GM12801 (cell line): ENCODE results near the gene NOD2.

Source experiments
- TF ChIP-seq, protein P1 (sequence below): IDR thresholded peaks from one replicate; pipeline ENCODE4 v1.5.1; 2011; ENCODE audit warnings: control low read depth; ENCODE audit not compliant: insufficient read length; ENCODE audit errors: extremely low read depth

Gene NOD2

DNA sequence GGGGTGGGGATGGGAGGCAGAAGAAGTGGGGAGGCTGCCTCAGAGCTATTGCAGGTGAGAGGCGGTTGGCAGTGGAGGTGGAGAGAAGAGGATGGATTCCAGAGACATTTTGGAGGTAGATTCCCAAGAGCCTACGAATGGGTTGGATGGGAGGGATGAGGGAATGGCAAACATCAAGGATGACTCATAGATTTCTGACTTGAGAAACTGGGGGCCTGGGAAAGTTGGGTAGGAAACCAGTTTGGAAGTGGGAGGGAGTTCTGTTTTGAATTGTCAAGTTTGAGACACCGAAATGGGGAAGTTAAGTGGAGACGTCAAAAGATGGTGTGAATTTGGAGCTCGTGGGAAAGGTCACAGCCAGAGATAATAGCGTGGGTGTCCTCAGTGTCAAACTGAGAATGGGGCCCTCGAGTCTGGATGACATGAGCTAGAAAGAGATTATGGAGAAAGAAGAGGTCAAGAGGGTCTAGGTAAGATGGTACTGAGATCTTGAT, 42.3 kb downstream of the NOD2 start:
- TF ChIP-seq, protein P1, sequence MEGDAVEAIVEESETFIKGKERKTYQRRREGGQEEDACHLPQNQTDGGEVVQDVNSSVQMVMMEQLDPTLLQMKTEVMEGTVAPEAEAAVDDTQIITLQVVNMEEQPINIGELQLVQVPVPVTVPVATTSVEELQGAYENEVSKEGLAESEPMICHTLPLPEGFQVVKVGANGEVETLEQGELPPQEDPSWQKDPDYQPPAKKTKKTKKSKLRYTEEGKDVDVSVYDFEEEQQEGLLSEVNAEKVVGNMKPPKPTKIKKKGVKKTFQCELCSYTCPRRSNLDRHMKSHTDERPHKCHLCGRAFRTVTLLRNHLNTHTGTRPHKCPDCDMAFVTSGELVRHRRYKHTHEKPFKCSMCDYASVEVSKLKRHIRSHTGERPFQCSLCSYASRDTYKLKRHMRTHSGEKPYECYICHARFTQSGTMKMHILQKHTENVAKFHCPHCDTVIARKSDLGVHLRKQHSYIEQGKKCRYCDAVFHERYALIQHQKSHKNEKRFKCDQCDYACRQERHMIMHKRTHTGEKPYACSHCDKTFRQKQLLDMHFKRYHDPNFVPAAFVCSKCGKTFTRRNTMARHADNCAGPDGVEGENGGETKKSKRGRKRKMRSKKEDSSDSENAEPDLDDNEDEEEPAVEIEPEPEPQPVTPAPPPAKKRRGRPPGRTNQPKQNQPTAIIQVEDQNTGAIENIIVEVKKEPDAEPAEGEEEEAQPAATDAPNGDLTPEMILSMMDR, result no peak

DNA sequence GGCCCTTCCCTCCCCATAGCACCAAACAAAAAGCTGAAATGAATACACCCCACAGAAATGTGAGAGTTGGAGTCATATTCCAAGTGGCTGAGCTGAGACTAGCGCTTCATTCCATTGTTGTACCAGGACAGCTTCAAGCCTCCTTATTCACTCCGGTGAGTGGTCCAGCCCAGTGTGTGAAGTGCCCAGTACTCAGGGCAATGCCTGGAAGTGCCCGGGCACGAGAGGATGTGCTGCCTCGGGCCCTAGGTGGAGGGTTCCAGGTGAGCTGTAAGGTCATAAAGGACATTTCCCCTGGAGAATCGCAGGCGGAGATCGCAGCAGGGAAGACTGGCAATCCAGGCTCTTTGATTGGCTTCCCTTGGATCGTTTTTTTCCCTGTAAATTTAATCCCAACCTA, 43.0 kb downstream of the NOD2 start:
- TF ChIP-seq, protein P1, result no peak

DNA sequence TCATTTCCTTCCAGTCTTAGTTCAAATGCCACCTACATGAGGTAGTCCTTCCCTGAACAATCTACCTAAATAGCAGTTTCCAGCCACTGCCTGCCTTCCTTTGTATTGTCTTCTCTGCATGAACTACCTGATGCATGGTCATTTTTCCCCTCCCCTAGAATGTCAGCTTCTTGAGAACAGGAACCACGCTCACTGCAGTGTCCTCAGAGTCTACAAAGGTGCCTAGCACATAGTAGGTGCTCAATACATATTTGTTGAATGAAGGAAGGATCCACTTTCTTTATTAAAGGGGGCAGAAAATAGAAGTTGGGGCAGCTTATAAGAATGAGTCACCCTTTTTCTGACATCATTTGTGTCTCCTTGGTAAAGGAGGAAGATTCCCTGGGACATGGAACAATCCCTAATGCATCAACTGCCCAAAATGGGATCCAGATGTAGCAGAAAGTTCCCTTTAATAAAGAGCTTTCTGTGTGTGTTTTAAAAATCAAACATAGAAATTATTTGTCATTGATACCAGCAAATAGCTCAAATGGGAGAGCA, 44.1 kb downstream of the NOD2 start:
- TF ChIP-seq, protein P1, result no peak

GRCh38 chr16:50739031-50739430, 45.6 kb downstream of the NOD2 start:
- TF ChIP-seq, protein P1, result no peak

DNA sequence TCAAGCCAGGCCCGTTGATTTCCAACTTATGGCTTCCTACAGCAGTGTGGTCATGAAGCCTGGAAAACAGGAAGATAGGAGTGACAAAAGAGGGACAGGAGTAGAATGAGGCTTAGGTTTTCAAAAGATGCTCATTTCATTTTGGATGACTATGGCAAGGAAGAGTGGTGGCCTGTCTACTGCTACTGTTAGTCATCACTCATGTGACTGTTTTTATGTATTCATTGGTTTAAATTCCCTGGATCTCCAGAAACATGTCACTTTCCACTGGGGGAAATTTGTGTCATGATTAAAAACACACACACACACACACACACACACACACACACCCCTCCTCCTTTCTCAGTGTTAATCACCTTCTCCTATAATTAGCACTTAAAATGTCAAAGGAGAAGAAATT, 47.3 kb downstream of the NOD2 start:
- TF ChIP-seq, protein P1, result no peak

DNA sequence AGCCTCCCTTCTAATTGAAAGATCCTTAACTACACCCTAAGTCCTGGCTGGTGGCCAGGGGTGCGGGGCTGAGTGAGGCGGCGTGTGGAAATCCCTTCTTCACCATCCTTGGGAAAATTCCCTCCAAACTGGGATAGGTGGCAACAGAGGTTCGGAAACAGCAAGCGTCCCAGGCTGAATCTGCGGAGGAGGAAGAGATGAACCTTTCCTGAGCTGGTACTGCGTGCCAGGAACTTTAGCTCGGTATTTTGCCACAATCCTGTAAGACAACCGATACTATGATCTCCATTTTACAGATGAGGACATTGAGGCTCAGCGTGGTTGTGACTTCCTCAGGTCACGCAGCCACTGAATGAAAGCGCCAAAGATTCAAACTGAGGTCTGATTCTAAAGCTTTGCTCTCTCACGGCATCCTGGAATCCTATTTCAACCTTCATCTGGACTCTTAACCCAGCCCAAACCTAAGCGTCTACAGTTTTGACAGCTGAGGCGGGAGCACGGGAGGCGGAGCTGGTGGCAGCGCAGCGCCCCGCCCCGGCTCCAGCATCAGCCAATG, 47.9 kb downstream of the NOD2 start:
- TF ChIP-seq, protein P1, result no peak

- TF ChIP-seq, protein P1, result no peak
Observed at GRCh38 chr16:50741781-50742575, 48.6 kb downstream of the NOD2 start, which contains the start of gene CYLD. Gene CYLD (plus strand): TSS chr16:50742086. CDS start chr16:50749699, 7,613 bp downstream.
